Epithelial cell of prostate (primary cell): ENCODE results near the gene CISTR.
"Not testable (repeated sequence)": the region's sequence is repeated elsewhere in the genome, so short reads cannot be mapped to it uniquely, and the experiment has no call there.

Experiments used
- DNase-seq: peaks from one replicate; pipeline ENCODE4 v3.0.0-alpha.2; 2011; ENCODE audit warnings: low read depth, low spot score
- H3K27ac ChIP-seq: fragments of 450-650 bp; 2 replicates; pipeline ENCODE4 v1.5.1; 2017; ENCODE audit warnings: mild to moderate bottlenecking

CISTR gene

GRCh38 chr12:53726341-53726740 is 25.4 kb downstream of the CISTR start:
- DNase-seq, result no peak
- peak overlapping the region; percentile 51 for H3K27ac ChIP-seq

DNA sequence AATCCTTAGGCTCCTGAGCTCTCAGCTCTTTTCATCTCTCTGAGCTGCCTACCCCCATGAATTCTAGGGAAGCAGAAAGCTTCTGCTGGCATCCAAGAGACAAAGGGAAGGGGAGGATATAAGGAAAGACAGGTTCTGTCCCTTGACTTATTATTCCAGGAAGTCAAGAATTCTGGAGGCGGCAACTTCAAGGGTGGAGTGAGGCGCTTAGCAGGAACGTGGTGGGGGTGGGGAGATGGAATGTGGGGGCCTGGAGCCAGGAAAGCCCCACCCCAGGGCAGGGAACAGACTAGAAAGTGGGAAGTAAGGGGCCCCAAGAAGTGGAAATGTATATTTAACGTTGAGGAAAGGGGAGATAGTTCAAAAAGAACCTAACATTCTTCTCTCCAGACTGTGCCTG is 26.0 kb downstream of the CISTR start:
- H3K27ac ChIP-seq, result peak overlapping the region; percentile 51
- no peak for DNase-seq

DNA sequence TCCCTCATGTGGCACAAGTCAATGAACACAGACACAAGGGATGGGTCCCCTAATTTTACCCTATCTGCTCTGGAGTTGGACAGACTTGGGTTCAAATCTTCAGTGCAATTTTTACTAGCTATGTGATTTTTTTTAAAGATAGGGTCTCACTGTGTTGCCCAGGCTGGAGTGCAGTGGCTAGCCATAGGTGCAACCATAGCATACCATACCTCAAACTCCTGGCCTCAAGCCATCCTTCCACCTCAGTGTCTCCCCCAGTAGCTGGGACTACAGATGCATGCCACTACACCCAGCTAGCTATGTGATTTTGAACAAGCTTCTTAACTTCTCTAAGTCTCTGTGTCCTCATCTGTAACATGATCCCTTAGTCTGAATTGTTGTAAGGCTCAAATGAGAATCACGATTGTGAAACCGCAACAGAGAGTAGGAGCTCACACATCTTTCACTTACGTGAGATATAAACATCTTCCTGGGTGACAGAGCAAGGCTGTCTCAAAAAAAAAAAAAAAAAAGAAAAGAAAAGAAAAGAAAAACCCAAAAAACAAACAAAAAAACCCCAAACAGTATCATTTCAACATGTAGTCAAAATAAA is 29.2 kb downstream of the CISTR start:
- no peak for DNase-seq

DNA sequence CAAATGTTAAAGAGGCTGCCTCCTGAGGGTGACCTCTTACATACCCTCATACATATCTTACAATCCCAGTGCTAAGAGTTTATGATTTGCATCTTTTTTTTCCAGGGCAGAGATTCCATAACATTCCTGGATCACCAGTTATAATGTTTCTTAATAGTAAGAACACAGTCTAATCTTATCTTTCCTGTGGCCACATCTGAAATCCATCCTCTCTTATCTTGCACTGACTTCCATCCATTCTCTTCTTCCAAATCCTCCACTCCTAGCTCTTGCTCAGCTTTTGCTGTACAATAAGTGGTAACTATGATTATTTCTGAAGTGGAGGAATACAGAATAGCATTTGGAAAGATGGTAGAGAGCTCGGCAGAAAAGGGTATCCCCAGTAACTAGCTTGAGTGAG is 30.8 kb downstream of the CISTR start:
- DNase-seq, result no peak
- no peak overlapping the region for H3K27ac ChIP-seq

More for the DNA sequence above, 29.2 kb downstream of the CISTR start:
- no peak overlapping the region for H3K27ac ChIP-seq

DNA sequence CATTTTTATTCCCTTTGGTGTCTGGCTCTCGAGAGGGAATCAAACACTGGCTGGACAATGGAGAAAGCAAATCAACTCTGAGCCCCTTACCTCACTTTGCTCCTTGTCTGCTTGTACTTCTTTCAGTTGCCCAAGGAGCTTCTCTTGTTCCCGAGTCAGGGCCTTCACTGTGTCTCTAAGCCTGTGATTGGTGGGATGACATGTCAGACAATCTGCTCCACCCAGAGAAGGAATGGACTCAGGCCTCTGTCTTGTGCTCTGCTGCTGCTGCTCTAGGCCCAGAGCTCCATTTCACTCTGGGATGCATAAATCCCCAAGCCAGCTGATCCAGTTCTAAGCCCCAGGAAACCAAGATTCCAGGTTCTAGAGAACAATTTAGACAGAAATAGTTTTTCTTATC is 32.1 kb downstream of the CISTR start:
- H3K27ac ChIP-seq, result no peak overlapping the region
- DNase-seq, result no peak

DNA sequence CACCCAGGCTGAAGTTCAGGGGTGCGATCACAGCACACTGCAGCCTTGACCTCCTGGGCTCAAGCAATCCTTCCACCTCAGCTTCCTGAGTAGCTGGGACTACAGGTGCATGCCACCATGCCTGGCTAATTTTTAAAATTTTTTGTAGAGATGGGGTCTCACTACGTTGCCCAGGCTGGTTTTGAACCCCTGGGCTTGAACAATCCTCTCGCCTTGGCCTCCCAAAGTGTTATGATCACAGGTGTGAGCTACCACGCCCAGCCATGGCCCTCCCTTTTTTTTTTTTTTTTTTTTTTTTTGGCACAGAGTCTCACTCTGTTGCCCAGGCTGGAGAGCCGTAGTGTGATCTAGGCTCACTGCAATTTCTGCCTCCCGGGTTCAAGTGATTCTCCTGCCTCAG is 33.2 kb downstream of the CISTR start:
- H3K27ac ChIP-seq, DNase-seq: not testable (repeated sequence)

DNA sequence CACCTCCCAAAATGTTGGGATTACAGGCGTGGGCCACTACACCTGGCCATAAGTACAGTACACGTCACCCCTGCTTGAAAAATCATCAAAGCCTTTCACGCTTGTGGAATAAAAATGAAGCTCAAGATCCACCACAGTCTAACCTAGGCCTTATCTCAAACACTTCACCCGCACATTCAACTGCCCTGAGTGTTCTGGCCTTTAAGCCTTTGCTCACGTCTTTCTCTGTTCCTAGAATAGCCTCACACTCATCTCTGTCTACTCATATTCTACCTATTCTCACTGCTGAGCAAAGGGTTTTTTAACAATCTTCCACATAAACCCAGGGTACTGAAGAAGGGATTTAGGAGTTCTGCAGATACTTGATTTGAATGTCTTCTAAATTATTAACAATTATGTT is 34.5 kb downstream of the CISTR start:
- DNase-seq, result no peak
- no peak overlapping the region for H3K27ac ChIP-seq

GRCh38 chr12:53714004-53714403 is 37.8 kb downstream of the CISTR start:
- H3K27ac ChIP-seq, result no peak overlapping the region
- DNase-seq, result no peak

- no peak for DNase-seq
Measured at GRCh38 chr12:53713516-53713915, 38.3 kb downstream of the CISTR start.

GRCh38 chr12:53712059-53712643 is 39.6 kb downstream of the CISTR start:
- no peak for DNase-seq
- H3K27ac ChIP-seq, result no peak overlapping the region

More at GRCh38 chr12:53713516-53713915, 38.3 kb downstream of the CISTR start:
- no peak overlapping the region for H3K27ac ChIP-seq

DNA sequence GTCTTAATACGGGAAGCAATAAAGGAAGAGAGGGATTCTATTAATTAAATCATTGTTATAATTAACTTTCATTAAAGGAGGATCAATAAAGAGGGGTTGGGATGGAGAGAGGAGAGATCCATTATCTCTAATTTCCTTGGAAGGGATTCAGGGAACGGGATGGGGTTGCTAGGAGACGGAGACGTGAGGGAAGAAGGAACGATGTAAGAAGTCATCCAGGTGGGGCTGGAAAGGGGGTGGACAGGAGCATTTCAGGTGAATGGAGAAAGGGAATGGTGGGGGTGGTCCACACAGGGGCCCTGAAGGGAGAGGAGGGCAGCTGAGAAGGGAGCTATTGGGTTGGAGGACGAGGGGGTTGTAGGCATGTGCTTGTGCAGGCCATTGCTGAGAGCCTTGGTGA is 41.7 kb downstream of the CISTR start:
- H3K27ac ChIP-seq, result no peak overlapping the region
- DNase-seq, result no peak

DNA sequence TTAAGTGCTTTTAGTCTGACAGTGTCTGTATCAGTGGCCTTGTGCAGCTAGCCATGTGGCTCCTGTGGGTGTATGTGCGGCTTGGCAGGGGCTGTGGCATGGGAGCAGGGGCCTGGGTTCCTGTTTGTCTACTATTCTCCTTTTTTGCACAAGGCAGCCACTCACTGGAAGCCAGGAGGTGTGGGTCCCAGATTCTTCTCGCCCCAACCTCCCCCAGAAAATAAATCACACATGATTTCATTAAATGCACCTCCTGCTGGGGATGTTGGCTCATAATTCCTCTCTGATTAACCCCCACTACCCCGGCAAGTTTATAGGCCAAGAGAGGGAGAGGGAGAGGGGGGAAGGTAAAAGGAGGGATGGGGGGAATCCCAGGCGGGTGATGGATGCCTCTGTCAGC is 42.1 kb downstream of the CISTR start:
- no peak for DNase-seq
- no peak overlapping the region for H3K27ac ChIP-seq

GRCh38 chr12:53706080-53706479 is 45.7 kb downstream of the CISTR start:
- H3K27ac ChIP-seq, result no peak overlapping the region

GRCh38 chr12:53703756-53704155 is 48.0 kb downstream of the CISTR start:
- no peak for DNase-seq
- no peak overlapping the region for H3K27ac ChIP-seq

More at GRCh38 chr12:53706080-53706479, 45.7 kb downstream of the CISTR start:
- DNase-seq, result no peak

DNA sequence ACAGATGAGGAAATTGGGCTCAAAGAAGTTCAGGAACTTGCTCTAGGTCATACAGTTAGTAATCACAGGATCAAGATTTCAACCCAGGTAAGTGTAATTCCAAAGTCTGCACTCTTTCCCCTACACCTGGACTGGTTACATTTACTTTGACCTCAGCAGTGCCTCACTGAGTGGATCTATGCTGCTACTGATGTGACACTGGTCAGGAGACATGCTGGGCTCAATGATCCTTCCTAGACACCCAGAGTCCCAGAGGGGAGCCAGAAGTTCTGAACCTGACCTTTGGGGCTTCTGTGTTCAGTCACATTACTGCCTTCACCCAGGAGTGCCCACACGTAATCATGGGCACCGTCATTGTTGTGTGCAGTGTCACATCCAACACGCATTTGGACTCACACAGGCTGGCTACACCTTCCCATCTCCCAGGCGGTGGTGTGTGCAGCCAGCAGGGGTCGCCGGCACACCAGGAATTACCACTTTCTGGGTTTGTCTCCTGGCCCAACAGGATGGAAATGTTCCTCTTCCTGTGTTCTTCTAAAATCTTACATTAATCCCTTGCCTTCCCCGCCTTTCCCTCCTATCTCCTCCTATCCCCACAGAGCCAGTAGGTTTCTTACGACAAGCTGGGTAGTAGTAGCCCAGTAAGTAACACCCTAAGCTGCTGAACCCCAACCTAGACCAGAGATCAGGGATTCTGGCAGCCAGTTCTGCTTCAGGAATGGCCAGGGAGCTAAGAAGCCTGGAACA is 50.1 kb downstream of the CISTR start:
- DNase-seq, result no peak
- H3K27ac ChIP-seq, result no peak overlapping the region

- no peak for DNase-seq
- H3K27ac ChIP-seq, result no peak overlapping the region
Measured at GRCh38 chr12:53700567-53700966, 51.2 kb downstream of the CISTR start.

- no peak for DNase-seq
- no peak overlapping the region for H3K27ac ChIP-seq
Measured at GRCh38 chr12:53699678-53700025, 52.1 kb downstream of the CISTR start.

- no peak overlapping the region for H3K27ac ChIP-seq
- DNase-seq, result no peak
Measured at GRCh38 chr12:53698948-53699677, 52.7 kb downstream of the CISTR start.

DNA sequence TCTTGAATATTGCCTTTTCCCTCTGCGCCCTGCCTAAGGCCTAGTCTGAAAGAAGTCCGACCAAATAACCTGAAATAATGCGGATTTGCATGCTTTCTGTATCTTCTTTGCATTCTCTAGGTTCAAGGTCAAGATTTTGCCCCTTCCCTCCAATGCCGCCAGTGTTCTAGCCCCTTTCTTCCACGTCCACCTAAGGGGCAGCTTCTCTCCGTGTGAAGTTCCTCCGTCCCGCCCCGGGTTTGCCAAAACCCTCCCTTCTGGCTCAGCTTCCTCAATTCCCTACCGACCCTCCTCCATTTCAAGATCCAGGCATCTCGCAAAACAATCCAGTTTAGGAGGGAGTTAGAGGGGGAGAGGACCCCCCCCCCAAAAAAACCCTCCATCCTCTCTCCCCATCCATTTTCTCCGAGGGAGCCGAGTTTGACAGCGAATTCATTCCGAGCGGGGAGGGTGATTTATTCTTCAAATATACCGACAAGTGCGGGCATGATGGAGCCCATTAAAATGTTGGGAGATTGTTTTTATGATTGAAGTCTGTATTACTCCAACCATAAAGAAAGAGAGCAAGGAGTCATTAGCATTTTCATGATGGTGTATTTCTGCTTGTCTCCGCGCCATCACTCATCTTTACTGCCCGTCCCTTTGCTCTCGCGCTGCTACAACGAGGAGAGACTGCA is 55.0 kb downstream of the CISTR start:
- peak; percentile 50 for DNase-seq

More for the DNA sequence above, 55.0 kb downstream of the CISTR start:
- peak overlapping the region; percentile 82 for H3K27ac ChIP-seq
